T47D (cell line): ENCODE measurements around the gene DDR1.
"Not testable (repeated sequence)": the region's sequence is repeated elsewhere in the genome, so short reads cannot be mapped to it uniquely, and the experiment has no call there.

Experiments
- DNase-seq, 2 experiments: peaks; one replicate each; pipeline versions ENCODE4 v3.0.0 to v3.0.0-alpha.2; 2011 to 2012; ENCODE audit warnings: low read depth in 1 of 2, low spot score in 1 of 2
- JUND ChIP-seq: IDR thresholded peaks from 2 replicates; pipeline ENCODE4 v1.6.1; 2012; ENCODE audit warnings: low read depth
- in situ Hi-C: cut with HindIII; loops from 2 replicates; pipeline ENCODE4 v1.10.0; 2016; ENCODE audit warnings: low sequenced_read_pairs, low pct_unique_long_range_greater_than_20kb

The DDR1 gene

DNA sequence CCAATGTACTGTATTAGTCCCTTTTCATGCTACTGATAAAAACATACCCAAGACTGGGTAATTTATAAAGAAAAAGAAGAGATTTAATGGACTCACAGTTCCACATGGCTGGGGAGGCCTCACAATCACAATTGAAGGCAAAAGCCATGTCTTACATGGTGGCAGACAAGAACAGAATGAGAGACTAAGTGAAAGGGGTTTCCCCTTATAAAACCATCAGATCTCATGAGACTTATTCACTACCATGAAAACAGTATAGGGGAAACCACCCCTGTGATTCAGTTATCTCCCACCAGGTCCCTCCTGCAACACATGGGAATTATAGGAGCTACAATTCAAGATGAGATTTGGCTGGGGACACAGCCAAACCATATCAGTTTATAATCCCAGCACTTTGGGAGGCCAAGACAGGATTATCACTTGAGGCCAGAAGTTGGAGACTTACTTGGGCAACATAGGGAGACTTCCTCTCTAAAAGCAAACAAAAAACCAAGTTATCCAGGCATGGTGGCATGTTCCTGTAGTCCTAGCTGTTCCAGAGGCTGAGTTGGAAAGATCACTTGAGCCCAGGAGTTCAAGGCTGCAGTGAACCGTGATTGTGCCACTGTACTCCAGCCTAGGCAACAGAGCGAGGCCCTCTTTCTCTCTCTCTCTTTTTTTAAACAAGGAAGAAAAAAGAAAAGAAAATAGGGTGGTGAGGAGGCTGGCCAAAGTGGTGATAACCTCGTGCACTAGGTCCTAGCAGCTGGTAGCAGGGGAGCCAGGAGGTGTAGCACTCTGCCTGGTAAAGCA, 22.9 kb upstream of the DDR1 start:
- no peak for TF ChIP-seq JUND
- no peak for DNase-seq
- in situ Hi-C loops, result no loop called here

DNA sequence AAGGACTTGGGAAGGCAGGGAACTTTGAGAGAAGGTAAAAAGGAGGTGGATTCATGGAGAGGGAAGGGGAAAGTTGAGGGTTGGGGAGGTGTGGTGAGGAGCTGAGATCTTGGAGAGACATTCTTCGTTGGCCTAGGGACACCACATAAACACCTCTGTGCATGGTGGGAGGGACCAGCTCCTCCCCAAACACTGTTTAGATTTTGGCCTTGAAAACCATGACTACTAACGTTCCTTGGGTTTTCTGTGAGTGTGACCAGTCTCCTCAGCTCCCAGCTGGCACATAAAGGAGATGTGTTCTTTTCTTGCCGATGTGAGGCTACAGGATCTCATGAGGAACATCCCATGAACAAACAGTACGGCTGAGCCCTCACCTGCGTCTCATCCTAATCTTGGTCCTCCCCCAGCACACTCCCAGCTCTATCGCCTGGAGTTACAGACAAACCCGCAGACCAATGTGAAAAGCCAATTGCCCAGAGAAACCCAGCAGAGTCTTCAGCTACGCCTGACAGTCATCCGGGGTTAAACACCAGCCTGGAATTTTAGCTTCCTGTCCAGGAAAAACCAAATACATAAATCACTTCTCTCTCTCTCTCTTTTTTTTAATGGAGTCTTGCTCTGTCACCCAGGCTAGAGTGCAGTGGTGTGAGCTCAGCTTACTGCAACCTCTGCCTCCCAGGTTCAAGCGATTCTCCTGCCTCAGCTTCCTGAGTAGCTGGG, 22.0 kb upstream of the DDR1 start:
- no peak for TF ChIP-seq JUND
- in situ Hi-C loops, result no loop called here
- no peak for DNase-seq

DNA sequence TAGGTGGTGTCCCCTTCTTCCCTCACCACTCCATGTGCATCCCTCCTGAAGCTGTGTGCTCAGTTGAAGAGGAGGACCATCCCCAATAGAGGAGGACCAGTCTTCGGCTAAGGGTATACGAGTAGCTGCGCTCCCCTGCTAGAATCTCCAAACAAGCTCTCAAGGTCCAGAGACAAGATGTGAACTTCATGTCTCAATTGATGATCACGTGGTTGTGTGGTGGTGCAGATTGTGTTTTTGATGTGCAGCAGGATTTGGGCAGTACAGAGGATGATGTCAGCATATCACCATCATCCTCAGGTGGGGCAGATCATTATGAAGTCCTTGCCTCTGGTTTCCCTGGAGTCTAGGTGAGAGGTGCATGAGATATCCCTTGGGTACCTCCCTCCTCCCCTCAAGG, 20.0 kb upstream of the DDR1 start:
- no peak for DNase-seq
- TF ChIP-seq JUND, result no peak
- in situ Hi-C loops, result no loop called here

DNA sequence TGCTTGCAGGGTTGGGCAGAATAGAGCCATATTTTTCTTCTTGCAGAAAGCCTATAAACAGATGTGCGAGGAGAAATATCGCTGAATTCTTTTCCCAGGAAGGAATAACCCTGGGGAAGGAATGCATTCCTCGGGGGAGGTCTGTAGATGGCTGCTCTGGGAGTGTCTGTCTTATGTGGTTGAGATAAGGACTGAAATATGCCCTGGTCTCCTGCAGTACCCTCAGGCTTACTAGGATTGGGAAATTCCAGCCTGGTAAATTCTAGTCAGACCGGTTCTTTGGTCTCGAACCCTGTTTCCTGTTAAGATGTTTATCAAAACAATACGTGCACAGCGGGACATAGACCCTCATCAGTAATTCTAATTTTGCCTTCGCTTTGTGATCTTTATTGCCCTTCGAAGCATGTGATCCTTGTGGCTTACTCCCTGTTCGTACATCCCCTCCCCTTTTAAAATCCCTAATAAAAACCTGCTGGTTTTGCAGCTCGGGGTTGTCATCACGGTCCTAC, 15.0 kb upstream of the DDR1 start:
- DNase-seq, in situ Hi-C loops: not testable (repeated sequence)

DNA sequence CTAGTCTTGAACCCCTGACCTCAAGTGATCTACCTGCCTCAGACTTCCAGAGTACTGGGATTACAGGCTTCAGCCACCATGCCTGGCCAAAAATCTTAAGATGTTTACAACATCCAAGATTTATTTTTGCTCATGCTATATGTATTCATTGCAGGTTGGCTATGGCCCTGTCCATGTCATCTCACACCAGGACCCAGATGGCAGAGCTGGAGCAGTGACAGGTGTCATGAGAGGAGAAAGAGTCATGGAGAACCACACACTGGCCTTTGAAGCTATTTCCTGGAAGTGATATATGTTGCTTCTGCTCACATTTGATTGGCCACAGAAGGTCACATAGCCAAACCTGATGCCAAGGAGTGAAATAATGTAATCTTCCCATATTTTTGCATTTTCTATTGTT, 13.8 kb upstream of the DDR1 start:
- TF ChIP-seq JUND, result no peak
- in situ Hi-C loops, result no loop called here
- no peak for DNase-seq

DNA sequence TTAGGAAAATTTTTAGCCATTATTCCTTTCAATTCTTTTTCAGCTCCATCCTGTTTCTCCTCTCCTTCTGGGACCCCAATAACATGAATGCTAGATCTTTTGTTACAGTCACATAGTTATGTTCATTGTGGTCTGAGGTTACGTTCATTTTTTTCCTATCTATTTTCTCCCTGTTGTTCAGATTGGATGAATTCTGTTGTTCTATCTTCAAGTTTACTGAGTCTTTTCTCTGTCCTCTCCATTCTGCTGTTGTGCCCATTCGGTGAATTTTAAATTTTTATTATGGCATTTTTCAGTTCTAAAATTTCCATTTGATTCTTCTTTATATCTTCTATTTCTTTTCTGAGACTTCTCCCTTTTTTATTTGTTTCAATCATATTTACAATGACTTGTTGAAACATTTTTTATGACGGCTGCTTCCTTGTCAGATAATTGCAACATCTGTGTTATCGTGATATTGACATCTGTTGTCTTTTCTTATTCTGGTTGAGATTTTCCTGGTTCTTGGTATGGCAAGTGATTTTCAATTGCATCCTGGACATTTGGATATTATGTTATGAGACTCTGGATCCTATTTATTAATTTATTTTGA, 12.6 kb upstream of the DDR1 start:
- no peak for DNase-seq
- in situ Hi-C loops, result no loop called here
- TF ChIP-seq JUND, result no peak

DNA sequence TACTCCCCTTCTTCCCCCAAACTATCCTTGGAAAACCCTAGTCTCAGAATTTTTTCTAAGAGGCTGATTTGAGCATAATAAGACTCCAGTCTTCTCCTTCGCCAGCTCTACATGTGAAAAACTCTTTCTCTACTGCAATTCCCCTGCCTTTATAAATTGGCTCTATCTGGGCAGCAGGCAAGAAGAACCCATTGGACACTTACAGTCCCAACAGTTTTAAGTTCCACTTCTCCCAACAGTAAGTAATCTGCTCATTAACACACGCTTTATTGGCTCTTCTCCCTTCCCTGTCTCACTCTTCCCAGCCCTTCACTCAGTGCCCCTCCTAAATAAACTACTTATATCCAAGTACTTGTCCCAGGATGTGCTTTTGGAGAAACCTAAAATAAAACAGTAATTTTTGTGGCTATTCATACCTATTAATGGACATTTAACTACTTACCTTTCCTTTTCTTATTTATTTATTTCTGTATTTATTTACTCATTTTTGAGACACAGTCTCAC, 11.1 kb upstream of the DDR1 start:
- in situ Hi-C loops, result no loop called here
- no peak for TF ChIP-seq JUND
- no peak for DNase-seq

DNA sequence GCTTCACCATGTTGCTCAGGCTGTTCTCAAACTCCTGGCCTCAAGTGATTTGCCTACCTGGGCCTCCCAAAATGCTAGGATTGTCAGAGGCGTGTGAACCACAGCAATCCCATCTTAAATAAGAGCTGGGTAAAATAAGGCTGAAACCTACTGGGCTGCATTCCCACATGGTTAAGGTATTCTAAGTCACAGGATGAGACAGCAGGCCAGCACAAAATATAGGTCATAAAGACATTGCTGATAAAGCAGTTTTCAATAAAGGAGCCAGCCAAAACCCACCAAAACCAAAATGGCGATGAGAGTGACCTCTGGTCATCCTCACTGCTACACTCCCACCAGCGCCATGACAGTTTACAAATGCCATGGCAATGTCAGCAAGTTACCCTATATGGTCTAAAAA, 10.5 kb upstream of the DDR1 start:
- in situ Hi-C loops, result not testable (repeated sequence)

DNA sequence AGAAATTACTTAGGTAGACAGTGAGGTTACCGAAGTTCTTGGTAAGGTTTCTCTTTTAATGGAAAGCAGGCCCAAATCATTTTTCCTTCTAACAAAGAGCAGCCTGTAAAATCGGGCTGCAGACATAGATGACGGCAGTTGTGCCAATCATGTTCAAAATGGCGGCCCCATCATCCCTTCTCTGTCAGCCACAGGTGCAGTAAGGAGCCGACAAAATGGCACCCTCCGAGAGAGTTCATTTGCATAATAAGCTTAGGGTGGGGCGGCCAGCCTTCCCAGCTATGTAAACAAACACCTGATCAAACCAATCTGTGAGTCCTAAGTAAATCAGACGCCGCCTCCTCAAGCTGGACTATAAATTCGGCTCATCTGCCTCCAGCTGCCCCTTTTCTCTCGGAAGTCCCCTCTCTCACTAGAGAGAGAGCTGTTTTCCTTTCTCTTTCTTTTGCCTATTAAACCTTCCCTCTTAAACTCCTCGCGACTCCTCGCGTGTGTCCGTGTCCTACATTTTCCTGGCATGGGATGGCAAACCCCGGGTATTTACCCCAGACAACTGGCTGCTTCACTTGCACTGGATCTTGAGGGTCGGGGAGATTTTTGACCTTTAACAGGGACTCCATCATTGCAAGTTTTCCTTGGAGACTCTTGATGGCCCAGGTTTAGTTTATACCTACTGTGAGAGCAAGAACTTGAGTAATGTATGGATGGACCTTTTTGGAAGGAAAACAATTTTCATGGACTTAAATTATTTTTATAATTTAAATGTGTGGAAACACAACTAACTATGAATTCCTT, 8.9 kb upstream of the DDR1 start:
- DNase-seq, result peak in 1 of 2 experiments; percentile 99
- in situ Hi-C loops, result no loop called here
- TF ChIP-seq JUND, result no peak

More for the DNA sequence above, 10.5 kb upstream of the DDR1 start:
- not testable (repeated sequence) for DNase-seq

DNA sequence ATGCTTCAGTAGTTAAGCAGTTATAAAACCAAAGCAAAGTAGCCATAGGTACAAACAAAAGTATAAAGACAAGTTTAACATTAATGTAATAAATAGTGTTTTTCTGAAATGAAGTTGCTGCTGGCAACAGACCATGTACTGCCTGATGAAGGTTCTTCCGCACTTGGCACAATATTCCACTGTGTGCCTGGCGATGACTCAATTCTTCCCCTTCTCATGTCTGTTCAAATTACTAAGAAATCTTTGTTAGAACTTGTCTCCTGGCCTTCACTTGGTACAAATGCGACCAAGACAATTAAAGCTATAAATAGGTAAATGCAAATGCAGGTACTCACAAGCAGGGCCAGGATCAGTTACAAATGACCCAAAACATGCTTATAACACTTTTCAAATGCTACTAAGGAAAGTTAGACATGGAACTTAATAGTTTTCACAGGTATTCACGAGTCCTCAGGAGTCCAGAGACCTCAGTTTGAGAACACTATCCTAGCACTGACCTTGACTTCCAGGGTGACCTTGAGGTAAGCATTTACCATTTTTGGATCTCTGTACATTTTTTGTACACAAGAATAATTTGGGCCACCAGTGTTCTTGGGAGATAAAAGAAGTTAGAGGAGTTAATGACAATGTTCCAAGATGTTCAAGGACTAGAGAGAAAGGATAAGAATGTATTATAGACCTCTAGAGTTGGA, 8.1 kb upstream of the DDR1 start:
- DNase-seq, result no peak
- in situ Hi-C loops, result no loop called here
- TF ChIP-seq JUND, result no peak

DNA sequence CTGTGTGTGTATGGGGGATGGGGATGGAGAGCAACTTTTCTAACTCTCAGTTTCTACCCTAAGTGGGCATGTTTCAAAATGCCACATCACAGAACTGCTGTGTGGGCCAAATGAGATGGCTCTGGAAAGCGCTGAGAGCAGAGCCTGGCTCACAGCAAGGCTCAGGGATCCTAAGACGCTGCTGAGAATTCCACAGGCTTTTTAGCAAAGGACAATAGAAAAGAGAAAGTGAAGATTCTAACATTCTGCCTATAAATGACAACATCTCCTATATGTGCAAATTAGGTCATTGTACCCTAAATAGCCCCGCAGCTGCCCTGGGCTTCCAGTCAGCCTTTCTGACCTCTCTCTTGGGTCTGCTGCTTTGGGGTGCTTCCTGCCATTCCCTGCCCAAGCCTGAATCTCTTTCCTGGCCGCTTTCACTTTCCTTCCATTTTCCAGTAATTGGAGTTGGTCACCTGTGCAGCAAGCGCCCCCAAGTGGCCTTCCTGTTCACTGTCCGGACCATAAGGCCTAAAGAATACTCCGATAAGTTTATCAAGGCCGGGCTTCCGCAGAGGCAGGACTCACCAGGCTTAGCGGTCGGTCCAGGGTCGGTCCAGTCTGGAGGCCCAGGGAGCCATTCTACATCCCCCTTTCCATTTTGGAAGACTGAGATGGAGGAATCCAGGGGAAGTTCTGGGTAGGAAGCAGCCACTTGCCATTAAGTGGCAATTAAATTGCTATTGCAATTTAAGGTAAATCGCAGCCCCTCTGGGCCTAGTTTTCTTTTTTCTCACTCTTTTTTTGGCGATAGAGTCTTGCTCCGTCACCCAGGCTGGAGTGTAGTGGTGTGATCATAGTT, 6.7 kb upstream of the DDR1 start:
- in situ Hi-C loops, result no loop called here
- DNase-seq, result peak in 1 of 2 experiments; percentile 91
- TF ChIP-seq JUND, result no peak
